NCI-H526 treated with DMSO at 0.1 percent for 48 hours (cell line): ENCODE data around the gene REEP3.

Experiments used
- DNase-seq: peaks from one replicate; lab custom pipeline; 2025; lab: John Stamatoyannopoulos, UW

Gene REEP3

GRCh38 chr10:63506554-63506953 lies 14.6 kb upstream of the REEP3 start:
- no peak for DNase-seq

- no peak for DNase-seq
Measured at GRCh38 chr10:63515002-63515763, 6.0 kb upstream of the REEP3 start.

DNA sequence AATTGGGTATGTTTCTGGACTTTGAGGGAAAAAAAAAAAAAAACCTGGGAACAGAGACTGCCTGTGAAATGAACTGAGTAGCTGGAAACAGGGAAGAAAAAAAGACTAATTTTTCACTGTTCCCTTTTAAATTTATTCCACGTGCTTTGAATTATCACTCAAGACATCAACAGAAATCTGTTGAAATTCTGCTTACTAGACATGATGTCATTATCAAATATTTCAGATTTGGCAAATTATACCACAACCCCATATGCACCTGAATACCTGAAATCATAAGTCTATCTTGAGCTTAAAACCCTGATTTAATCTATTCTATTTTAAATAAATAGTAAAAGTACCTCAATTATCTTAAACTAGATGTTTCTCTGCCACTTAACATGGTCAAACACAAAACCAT lies 5.0 kb upstream of the REEP3 start:
- DNase-seq = no peak

DNA sequence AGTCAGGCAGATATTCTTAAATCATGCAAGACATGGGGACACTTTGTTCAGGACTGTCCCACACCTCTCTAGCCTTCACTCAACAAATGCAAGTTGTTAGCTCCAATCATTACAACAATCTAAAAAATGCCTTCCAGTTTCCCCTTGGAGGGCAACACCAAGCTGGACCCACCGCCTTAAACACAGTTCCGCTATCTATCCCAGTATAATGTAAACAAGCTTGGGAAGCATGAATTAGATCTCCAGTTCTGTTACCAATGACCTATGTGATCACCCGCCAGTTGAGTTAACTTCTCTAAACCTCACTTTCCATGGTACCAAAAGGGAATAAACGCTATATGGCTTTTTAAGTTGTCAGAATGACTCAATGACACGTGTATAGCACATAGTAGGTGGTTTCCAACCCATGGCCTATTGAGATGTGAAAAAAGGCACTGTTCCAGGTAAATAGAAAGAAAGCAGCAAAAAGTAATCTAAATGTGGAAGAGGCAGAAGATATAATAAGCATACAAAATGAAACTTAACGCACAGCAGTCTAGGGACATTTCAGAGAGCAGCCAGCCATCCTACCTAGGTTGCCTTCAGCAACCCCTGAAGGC lies 2.4 kb upstream of the REEP3 start:
- DNase-seq = no peak

DNA sequence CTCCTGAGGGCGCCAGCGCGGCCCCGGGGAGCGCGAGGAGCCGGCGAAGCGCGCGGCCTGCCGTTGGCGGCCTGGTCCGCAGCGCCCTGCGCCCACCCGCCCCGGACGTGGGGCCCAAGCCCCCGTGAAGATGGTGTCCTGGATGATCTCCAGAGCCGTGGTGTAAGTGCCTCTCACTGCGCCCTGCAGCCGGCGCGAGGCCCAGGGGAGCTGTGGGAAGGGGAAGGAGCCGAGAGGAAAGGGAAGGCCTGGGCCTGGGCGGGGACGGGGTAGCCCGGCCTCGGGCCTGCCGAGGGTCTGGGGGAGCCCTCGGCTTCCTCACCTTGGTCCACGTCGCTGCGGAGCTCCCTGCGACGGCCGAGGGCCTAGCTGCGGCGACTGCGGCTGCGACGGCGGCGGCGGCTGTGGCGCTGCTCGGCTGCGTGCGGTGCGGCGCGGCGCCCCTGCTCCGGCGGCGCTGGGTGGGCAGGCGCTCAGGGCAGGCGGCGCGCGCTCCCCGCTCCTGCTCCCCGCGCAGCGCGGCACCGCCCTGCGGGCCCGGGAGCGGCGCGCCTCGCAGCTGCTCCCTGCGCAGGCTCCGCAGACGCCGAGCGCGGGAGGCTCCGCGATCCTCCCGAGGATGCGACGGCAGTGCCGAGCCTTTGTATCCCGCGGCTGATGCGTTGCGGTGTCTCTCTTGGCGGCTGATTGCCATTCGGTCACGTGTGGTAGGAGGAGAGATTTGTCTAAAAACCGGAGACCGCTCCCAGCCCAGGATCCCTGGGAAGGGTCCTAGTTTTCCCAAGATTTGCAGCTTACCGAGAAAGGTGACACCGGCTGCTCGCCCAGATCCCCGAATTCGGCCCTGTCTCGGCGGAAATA lies 445 bp downstream of the REEP3 start:
- peak; percentile 45 for DNase-seq

DNA sequence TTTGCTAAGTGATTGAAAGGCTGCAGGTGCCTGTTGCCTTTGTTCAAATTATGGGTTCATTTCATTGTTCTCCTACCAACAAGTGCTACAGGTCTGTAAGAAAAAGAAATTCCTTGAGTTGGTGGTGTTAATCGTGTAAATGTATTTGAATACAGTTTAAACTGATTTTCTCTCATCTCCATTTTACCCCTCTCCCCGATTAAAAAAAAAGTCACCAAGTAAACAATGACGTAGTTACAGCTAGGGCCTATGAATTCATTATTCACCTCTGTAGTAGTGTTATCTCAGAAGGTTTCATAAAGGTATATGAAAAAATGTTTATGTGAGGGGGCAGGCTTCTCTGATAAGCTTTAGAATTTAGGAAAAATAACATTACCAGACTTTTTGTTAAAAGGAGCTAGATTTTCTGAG lies 1.1 kb downstream of the REEP3 start:
- DNase-seq = no peak

DNA sequence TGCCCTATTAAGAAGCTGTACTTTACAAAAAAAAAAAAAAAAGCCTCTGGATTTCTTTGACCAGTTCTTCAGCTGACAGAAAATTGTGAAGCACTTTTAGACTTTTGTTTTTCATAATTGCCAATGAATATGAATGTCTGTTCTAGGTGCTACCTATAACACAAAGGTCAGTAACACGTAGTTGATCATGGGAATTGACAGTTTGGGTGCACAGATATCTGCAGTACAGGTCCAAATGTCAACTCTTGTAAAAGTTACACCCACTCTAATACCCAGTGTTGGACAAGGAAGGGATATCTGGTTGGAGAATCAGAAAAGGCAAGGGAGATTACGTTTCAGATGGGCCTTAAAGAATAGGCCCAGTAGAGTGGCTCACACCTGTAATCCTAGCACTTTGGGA lies 1.8 kb downstream of the REEP3 start:
- no peak for DNase-seq

- DNase-seq = no peak
Measured at GRCh38 chr10:63525021-63525420, 3.8 kb downstream of the REEP3 start.

GRCh38 chr10:63527401-63527800 lies 6.2 kb downstream of the REEP3 start:
- no peak for DNase-seq

- DNase-seq = no peak
Measured at GRCh38 chr10:63528084-63528744, 7.0 kb downstream of the REEP3 start.

GRCh38 chr10:63530409-63530808 lies 9.2 kb downstream of the REEP3 start:
- no peak for DNase-seq

DNA sequence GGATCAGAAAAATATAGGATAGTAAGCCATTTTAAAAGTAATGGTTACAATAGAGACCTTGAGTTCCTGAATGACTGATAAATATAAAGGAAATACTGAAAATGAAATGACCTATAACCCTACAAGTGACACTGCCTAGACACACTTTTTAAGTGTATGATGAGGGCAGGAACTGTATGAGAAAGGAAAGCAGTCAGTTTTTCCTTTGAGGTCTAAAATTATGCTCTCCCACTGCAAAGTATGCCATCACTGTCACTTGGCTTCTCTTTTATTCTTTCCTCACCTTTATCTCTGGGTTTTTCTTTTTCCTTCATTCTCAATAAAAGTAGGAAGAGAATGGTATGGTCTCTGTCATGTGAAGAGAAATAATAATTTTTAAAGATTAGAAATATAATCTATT lies 13.5 kb downstream of the REEP3 start:
- DNase-seq = no peak

DNA sequence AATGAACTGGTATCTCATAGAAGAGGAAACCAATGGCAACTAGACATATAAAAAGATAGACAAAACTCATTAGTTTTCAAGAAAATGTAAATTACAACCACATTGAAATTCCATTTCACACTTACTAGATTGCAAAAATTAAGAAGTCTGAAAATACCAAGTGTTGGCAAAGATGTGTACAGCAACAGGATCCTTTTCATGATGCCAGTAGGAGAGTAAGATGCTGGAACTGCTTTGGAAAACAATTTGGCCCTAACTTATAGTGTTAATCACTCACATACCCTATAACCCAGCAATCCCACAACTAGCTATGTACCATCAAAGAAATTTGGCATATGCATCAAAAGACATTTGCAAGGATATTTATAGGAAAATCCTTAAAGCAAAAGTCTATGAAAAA lies 15.5 kb downstream of the REEP3 start:
- DNase-seq = no peak

DNA sequence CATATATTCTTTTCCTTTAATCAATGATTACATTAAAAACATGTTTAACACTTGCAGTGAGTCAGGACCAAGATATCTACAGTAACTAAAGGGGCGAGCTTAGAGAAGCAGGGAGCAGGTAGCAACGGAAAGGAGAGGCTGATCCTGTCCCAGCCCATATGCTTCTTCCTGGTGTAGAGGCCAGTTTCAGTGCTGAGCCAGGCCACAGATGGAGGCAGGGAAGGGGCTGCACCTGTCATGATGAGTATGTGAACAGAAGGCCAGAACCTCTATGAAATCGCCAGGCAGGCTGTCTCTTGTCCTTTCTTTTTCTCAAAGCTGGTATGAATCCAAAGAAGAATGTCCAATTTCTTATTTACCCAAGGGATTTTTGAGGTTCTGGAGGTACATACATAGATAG lies 16.3 kb downstream of the REEP3 start:
- DNase-seq = no peak

- DNase-seq = no peak
Measured at GRCh38 chr10:63539377-63539776, 18.2 kb downstream of the REEP3 start.

GRCh38 chr10:63539994-63540393 lies 18.8 kb downstream of the REEP3 start:
- DNase-seq = no peak

DNA sequence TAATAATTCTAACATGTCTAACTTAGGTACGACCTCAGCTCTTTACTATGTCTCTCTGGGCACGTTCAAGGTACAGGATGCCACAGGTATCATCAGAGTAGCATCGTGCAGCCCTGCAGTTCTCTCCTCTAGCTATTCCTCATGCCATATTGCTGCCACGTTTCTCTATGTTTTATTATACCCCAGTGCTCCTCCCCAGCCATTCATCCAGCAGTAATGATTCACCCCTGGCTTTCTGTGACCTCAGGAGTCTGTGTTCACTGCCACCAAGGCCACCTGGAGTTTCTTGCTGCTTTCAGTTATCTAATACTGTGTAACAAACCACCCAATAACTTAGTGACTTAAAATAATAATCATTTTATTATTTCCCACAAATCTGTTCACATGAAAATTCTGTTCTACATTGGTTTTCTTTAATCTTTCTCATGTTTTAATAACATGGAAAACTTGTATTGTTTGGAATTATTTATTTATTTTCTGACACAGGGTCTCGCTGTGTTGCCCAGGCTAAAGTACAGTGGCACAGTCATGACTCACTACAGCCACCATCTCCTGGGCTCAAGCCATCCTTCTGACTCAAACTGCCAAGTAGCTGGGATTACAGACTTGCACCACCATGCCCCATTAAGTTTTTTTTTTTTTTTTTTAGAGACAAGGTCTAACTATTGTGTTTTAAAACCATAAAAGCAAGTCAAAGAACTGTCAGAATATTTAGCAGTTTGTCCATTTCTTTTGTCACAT lies 21.8 kb downstream of the REEP3 start:
- DNase-seq = no peak

DNA sequence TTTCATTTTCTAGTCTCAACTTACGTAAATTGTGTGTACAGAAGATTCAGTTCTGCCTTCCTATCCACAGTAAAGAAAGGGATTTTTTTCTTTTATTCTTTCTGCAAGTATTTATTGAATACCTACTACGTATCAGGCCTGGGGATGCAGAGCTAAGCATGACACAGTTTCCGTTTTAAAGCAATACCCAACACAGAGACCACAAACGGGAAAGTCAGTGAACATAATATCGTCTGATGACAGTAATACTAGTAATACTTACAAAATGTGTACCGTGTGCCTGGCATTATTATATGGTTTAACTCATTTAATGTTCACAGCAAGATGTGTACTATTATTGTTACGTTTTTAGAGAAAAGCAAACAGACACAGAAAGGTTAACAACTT lies 22.4 kb downstream of the REEP3 start:
- DNase-seq = no peak

DNA sequence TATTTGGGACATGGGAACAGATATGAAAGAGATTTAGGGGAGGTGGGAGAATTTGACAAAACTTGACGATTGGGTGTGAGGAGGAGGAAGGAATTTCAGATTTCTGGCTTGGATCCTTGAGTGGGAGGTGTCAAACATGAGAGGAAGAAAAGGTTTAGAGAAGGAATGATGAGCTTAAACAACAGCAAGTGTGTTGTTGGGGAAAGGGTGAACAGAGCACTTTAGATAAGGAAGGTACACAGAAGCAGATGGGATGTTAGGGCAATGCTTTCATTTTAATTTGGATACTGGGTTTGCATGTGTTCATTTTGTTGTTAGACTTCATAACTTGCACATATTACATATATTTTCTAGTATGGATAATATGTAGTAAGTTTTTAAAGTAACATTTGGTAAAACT lies 23.2 kb downstream of the REEP3 start:
- DNase-seq = no peak

GRCh38 chr10:63547628-63548360 lies 26.6 kb downstream of the REEP3 start:
- no peak for DNase-seq

GRCh38 chr10:63548860-63549259 lies 27.7 kb downstream of the REEP3 start:
- no peak for DNase-seq
